Measurements from ENCODE around the gene CGREF1.

DNA sequence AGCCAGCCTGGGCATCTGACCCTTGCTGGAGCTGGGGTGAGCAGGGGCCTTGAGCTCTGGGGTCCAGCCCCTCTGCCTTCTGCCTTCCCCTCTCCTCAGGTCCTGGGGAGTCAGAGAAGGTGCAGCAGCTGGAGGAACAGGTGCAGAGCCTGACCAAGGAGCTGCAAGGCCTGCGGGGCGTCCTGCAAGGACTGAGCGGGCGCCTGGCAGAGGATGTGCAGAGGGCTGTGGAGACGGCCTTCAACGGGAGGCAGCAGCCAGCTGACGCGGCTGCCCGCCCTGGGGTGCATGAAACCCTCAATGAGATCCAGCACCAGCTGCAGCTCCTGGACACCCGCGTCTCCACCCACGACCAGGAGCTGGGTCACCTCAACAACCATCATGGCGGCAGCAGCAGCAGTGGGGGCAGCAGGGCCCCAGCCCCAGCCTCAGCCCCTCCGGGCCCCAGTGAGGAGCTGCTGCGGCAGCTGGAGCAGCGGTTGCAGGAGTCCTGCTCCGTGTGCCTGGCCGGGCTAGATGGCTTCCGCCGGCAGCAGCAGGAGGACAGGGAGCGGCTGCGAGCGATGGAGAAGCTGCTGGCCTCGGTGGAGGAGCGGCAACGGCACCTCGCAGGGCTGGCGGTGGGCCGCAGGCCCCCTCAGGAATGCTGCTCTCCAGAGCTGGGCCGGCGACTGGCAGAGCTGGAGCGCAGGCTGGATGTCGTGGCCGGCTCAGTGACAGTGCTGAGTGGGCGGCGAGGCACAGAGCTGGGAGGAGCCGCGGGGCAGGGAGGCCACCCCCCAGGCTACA lies 36.8 kb downstream of the CGREF1 start:
- TF ChIP-seq, protein P1, sequence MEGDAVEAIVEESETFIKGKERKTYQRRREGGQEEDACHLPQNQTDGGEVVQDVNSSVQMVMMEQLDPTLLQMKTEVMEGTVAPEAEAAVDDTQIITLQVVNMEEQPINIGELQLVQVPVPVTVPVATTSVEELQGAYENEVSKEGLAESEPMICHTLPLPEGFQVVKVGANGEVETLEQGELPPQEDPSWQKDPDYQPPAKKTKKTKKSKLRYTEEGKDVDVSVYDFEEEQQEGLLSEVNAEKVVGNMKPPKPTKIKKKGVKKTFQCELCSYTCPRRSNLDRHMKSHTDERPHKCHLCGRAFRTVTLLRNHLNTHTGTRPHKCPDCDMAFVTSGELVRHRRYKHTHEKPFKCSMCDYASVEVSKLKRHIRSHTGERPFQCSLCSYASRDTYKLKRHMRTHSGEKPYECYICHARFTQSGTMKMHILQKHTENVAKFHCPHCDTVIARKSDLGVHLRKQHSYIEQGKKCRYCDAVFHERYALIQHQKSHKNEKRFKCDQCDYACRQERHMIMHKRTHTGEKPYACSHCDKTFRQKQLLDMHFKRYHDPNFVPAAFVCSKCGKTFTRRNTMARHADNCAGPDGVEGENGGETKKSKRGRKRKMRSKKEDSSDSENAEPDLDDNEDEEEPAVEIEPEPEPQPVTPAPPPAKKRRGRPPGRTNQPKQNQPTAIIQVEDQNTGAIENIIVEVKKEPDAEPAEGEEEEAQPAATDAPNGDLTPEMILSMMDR (IDR thresholded peaks at IDR 0.05; ENCODE audit: poor library complexity, severe bottlenecking), result no peak
- no peak for TF ChIP-seq EZH2 (IDR thresholded peaks at IDR 0.05; ENCODE audit: borderline replicate concordance, insufficient read depth, low read length, poor library complexity, severe bottlenecking)
- TF ChIP-seq, protein P2, sequence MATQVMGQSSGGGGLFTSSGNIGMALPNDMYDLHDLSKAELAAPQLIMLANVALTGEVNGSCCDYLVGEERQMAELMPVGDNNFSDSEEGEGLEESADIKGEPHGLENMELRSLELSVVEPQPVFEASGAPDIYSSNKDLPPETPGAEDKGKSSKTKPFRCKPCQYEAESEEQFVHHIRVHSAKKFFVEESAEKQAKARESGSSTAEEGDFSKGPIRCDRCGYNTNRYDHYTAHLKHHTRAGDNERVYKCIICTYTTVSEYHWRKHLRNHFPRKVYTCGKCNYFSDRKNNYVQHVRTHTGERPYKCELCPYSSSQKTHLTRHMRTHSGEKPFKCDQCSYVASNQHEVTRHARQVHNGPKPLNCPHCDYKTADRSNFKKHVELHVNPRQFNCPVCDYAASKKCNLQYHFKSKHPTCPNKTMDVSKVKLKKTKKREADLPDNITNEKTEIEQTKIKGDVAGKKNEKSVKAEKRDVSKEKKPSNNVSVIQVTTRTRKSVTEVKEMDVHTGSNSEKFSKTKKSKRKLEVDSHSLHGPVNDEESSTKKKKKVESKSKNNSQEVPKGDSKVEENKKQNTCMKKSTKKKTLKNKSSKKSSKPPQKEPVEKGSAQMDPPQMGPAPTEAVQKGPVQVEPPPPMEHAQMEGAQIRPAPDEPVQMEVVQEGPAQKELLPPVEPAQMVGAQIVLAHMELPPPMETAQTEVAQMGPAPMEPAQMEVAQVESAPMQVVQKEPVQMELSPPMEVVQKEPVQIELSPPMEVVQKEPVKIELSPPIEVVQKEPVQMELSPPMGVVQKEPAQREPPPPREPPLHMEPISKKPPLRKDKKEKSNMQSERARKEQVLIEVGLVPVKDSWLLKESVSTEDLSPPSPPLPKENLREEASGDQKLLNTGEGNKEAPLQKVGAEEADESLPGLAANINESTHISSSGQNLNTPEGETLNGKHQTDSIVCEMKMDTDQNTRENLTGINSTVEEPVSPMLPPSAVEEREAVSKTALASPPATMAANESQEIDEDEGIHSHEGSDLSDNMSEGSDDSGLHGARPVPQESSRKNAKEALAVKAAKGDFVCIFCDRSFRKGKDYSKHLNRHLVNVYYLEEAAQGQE (IDR thresholded peaks at IDR 0.05; ENCODE audit: borderline replicate concordance), result no peak
- TF ChIP-seq MXI1 (conservative IDR thresholded peaks at IDR 0.05; ENCODE audit: poor library complexity, severe bottlenecking), result no peak
- TF ChIP-seq POLR2AphosphoS5 (IDR thresholded peaks at IDR 0.05), result no peak
- no peak for TF ChIP-seq TAF1 (IDR thresholded peaks at IDR 0.05; ENCODE audit: low read depth)
- TF ChIP-seq EP300 (conservative IDR thresholded peaks at IDR 0.05; ENCODE audit: poor library complexity, severe bottlenecking), result no peak
- no peak for TF ChIP-seq RAD21 (conservative IDR thresholded peaks at IDR 0.05)
- no peak for TF ChIP-seq SMC3 (conservative IDR thresholded peaks at IDR 0.05; ENCODE audit: poor library complexity)
